Ovary (tissue), 9 donors: Measurements from ENCODE around the gene VWA5B1. TPM values are rescaled to one million over a fixed set of nuclear protein-coding genes. Genes with fewer than 3 reads are reported as not detected.

ENCODE experiments used
- DNase-seq, 5 donors: peaks; one replicate each; pipeline ENCODE4 v3.0.0-alpha.2; 2019 to 2020
- H3K27ac ChIP-seq, 2 donors: fragments of 200-600 bp; one replicate each; pipeline versions ENCODE4 v1.5.1 to v1.8.0; 2019 to 2022
- H3K27me3 ChIP-seq: fragments of 200-600 bp; one replicate; pipeline ENCODE4 v1.8.0; 2022
- H3K36me3 ChIP-seq: fragments of 200-600 bp; sonication (generic); one replicate; pipeline ENCODE4 v1.5.1; 2019
- H3K4me1 ChIP-seq: one replicate; pipeline ENCODE4 v1.8.1; 2013; ENCODE audit warnings: mild to moderate bottlenecking, moderate library complexity; ENCODE audit not compliant: insufficient read depth
- H3K4me3 ChIP-seq: fragments of 200-600 bp; sonication (generic); one replicate; pipeline ENCODE4 v1.5.1; 2017
- H3K9me3 ChIP-seq, 2 donors: fragments of 200-600 bp in 1 of 2; sonication (generic) in 1 of 2; one replicate each; pipeline versions ENCODE4 v1.5.1 to v1.8.1; 2013 to 2019; ENCODE audit warnings: mild to moderate bottlenecking in 1 of 2, moderate library complexity in 1 of 2
- CTCF ChIP-seq, 3 donors: fragments of 450-650 bp in 2 of 3; fragments of 200-600 bp in 1 of 3; IDR thresholded peaks; one replicate each; pipeline versions ENCODE4 v1.5.1 to v1.8.0; 2016 to 2022; ENCODE audit warnings: antibody characterized with exemption in 3 of 3, mild to moderate bottlenecking in 1 of 3
- EP300 ChIP-seq: sonication (generic); formaldehyde crosslinking; IDR thresholded peaks from one replicate; pipeline ENCODE4 v1.6.1; 2017; ENCODE audit warnings: antibody characterized with exemption
- POLR2A ChIP-seq: fragments of 450-650 bp; IDR thresholded peaks from one replicate; pipeline ENCODE4 v1.6.1; 2017; ENCODE audit warnings: antibody characterized with exemption, mild to moderate bottlenecking, moderate library complexity
- WGBS, 3 donors: extraction: QIAGEN DNeasy Blood & Tissue Kit in 1 of 3; methylation state at CpG; one replicate each; pipeline versions ENCODE4 v1.1.5 to v1.1.7; 2013 to 2017; 5-methylcytosine and 5-hydroxymethylcytosine counted together
- intact Hi-C, 4 donors: fragments of 100-400 bp; cut with DNase I; formaldehyde crosslinking; loops; one replicate each; pipeline versions ENCODE4 v1.11.0 to v1.15.1; 2022 to 2023
- polyA plus RNA-seq, 2 donors: library from polyadenylated mRNA; stranded (reverse); fragments of 200-250 nt in 1 of 2; fragments of 350-450 nt in 1 of 2; fragmentation: Illumina TruSeq in 1 of 2; extraction: RNeasy Lipid Tissue Mini Kit (QIAGEN cat#74804) in 1 of 2; gene quantifications; one replicate each; pipeline ENCODE4 v1.2.3, GENCODE V29; 2013 to 2014
- total RNA-seq, 7 donors: library from RNA; depleted of rRNA in 2 of 7; stranded (reverse); fragments of >200 nt in 2 of 7; fragmentation: NEBNext Ultra II Directional in 3 of 7; extraction: Animal tissue kit (Norgen Biotek cat#: 25700) in 3 of 7; gene quantifications; one replicate each; pipeline versions ENCODE4 v1.1.0 to v1.2.4, GENCODE V29; 2016 to 2023
- donor health status: DM: no; HTN: no; CAD: no; lungs with moderate emphysema.
- donor health status: DM: no; HTN: no; CAD: no.
- donor health status: Bipolar disorder and iron deficiency.
- donor health status: DM: yes; HTN: yes; CAD: no.
- donor health status: DM: no; HTN: no; CAD: no.
- donor health status: DM: yes; HTN: yes; CAD: no.

The VWA5B1 gene
- total and polyA plus RNA-seq, 9 donors: 0.10 to 1.5 (median 0.21) TPM; not detected in 5

GRCh38 chr1:20376880-20377494 is 86.3 kb downstream of the VWA5B1 start:
- H3K36me3 ChIP-seq: no peaks in the 10 kb centered on the region
- DNase-seq: peak in 4 of 5 donors; percentile 34 to 61 (median 44)
- H3K27ac ChIP-seq: no peak overlapping the region
- H3K9me3 ChIP-seq: no peaks in the 10 kb centered on the region
- TF ChIP-seq EP300: no peak
- peak; percentile 26 to 52 (median 36) for TF ChIP-seq CTCF (IDR thresholded peaks at IDR 0.05)
- TF ChIP-seq POLR2A: no peak
- intact Hi-C loops: loop anchor here in 1 of 4 donors (10.0 kb wide), 1 partner anchor 118 kb away; no protein-coding TSS in a partner anchor
- no peaks in the 10 kb centered on the region for H3K27me3 ChIP-seq
- no peaks in the 10 kb centered on the region for H3K4me1 ChIP-seq
- 13 to 29% (median 14%) methylated on average over 5 to 8 of the region's 8 CpGs for WGBS, 3 donors
- H3K4me3 ChIP-seq: no peak overlapping the region

GRCh38 chr1:20377516-20378270 is 87.0 kb downstream of the VWA5B1 start:
- WGBS, 3 donors: 88 to 91% (median 91%) methylated on average over 11 of the region's 11 CpGs

DNA sequence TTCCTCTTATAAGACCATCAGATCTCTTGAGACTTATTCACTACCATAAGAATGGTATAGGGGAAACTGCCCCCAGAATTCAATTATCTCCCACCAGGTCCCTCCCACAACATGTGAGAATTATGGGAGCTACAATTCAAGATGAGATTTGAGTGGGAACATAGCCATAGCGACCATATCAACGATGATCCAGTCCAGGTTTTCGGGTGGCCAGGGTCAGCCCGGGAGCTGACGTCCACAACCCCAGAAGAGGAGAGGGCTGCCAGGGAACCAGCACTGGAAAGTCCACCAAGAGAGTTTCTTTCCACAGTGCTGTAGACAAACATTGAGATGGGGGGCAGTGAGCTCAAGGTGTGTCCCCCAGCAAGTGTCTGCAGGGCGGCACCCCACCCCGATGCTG is 88.4 kb downstream of the VWA5B1 start:
- no peak for TF ChIP-seq EP300
- TF ChIP-seq CTCF (IDR thresholded peaks at IDR 0.05): no peak
- TF ChIP-seq POLR2A: no peak
- H3K36me3 ChIP-seq: no peaks in the 10 kb centered on the region
- intact Hi-C loops: loop anchor here in 1 of 4 donors (10.0 kb wide), 1 partner anchor 116 kb away; no protein-coding TSS in a partner anchor
- no peak overlapping the region for H3K4me3 ChIP-seq
- no peaks in the 10 kb centered on the region for H3K4me1 ChIP-seq
- H3K27ac ChIP-seq: no peak overlapping the region
- H3K27me3 ChIP-seq: no peaks in the 10 kb centered on the region
- DNase-seq: no peak
- 53 to 62% (median 58%) methylated on average over 7 of the region's 7 CpGs for WGBS, 3 donors
- H3K9me3 ChIP-seq: no peaks in the 10 kb centered on the region

More at GRCh38 chr1:20377516-20378270, 87.0 kb downstream of the VWA5B1 start:
- intact Hi-C loops: loop anchor here in 1 of 4 donors (10.0 kb wide), 1 partner anchor 117 kb away; no protein-coding TSS in a partner anchor
- no peak overlapping the region for H3K27ac ChIP-seq
- no peaks in the 10 kb centered on the region for H3K27me3 ChIP-seq
- H3K4me1 ChIP-seq: no peaks in the 10 kb centered on the region
- no peak for DNase-seq
- TF ChIP-seq CTCF (IDR thresholded peaks at IDR 0.05) (no peak), POLR2A (no peak), EP300 (no peak)
- no peaks in the 10 kb centered on the region for H3K36me3 ChIP-seq
- no peaks in the 10 kb centered on the region for H3K9me3 ChIP-seq
- no peak overlapping the region for H3K4me3 ChIP-seq

- no peaks in the 10 kb centered on the region for H3K36me3 ChIP-seq
- WGBS, 3 donors: 77 to 86% (median 83%) methylated on average over 6 of the region's 6 CpGs
- intact Hi-C loops: no loop called here
- no peak for DNase-seq
- H3K4me3 ChIP-seq: no peak overlapping the region
- no peaks in the 10 kb centered on the region for H3K4me1 ChIP-seq
- H3K27ac ChIP-seq: no peak overlapping the region
- H3K27me3 ChIP-seq: no peaks in the 10 kb centered on the region
- no peaks in the 10 kb centered on the region for H3K9me3 ChIP-seq
- TF ChIP-seq POLR2A (no peak), EP300 (no peak), CTCF (IDR thresholded peaks at IDR 0.05) (no peak)
Observed at GRCh38 chr1:20380175-20380574, 89.5 kb downstream of the VWA5B1 start.
